GM20000 (cell line): ENCODE data around the gene TMIGD3.

Source experiments
- DNase-seq: peaks from one replicate; pipeline ENCODE4 v3.0.0; 2012; ENCODE audit warnings: low spot score
- CTCF ChIP-seq: IDR thresholded peaks from 2 replicates; pipeline ENCODE4 v1.5.1; 2012; ENCODE audit warnings: mild to moderate bottlenecking, control low read depth; ENCODE audit errors: extremely low read depth, missing control alignments

The TMIGD3 gene

GRCh38 chr1:111515291-111516004 lies 12.0 kb upstream of the TMIGD3 start:
- no peak for TF ChIP-seq CTCF
- no peak for DNase-seq

GRCh38 chr1:111513410-111514020 lies 10.1 kb upstream of the TMIGD3 start:
- no peak for TF ChIP-seq CTCF
- DNase-seq, result no peak

GRCh38 chr1:111512931-111513330 lies 9.5 kb upstream of the TMIGD3 start:
- no peak for DNase-seq
- no peak for TF ChIP-seq CTCF

- no peak for TF ChIP-seq CTCF
- DNase-seq, result no peak
Measured at GRCh38 chr1:111512132-111512889, 8.9 kb upstream of the TMIGD3 start.

GRCh38 chr1:111511370-111511769 lies 7.9 kb upstream of the TMIGD3 start:
- no peak for TF ChIP-seq CTCF
- DNase-seq, result no peak

- TF ChIP-seq CTCF, result no peak
- DNase-seq, result no peak
Measured at GRCh38 chr1:111509997-111510375, 6.6 kb upstream of the TMIGD3 start.
